Measurements from ENCODE around the gene MOSPD3. TPM values are rescaled to one million over a fixed set of nuclear protein-coding genes. Genes with fewer than 3 reads are reported as not detected.

Gene MOSPD3
- total and polyA plus RNA-seq, 2 of the 13 experiments (the other 11 are each of a cell fraction or from before 2014, with no cell fraction given): 7.6 to 8.8 TPM

GRCh38 chr7:100595188-100595587, 17.2 kb upstream of the MOSPD3 start:
- FAIRE-seq (no peak), ATAC-seq (no peak), DNase-seq (ENCODE audit: low spot score) (no peak)
- no peaks in the 10 kb centered on the region for H3K36me3 ChIP-seq (replicated peaks in 1 of 2; ENCODE audit: control insufficient read depth in 1 of 2, insufficient read depth in 2 of 2, low read length in 2 of 2)
- peaks cover 23% of the 10 kb centered on the region for H3K4me1 ChIP-seq (ENCODE audit: insufficient read depth, low read length)
- H4K20me1 ChIP-seq (ENCODE audit: insufficient read depth, low read length): no peaks in the 10 kb centered on the region
- H3K9me3 ChIP-seq (ENCODE audit: low read length): no peaks in the 10 kb centered on the region
- TF ChIP-seq AHDC1 (CRISPR knock-in tag; IDR thresholded peaks at IDR 0.05; ENCODE audit: borderline replicate concordance): no peak
- TF ChIP-seq PHF8 (CRISPR knock-in tag; IDR thresholded peaks at IDR 0.05): no peak
- TF ChIP-seq ZNF687 (CRISPR knock-in tag; IDR thresholded peaks at IDR 0.05): no peak
- in situ Hi-C loops (cut with HindIII; ENCODE audit: extremely low pct_ligation_motif_present, low pct_unique_long_range_greater_than_20kb): no loop called here
- CTCF ChIA-PET (ENCODE audit: low intra/inter-chr PET ratio, low total read pairs): no interaction called here
- no peaks in the 10 kb centered on the region for H3K79me2 ChIP-seq (ENCODE audit: insufficient read depth, low read length)
- BruUV-seq (replicated peaks): no TSS peak
- 69% methylated on average over 7 of the region's 7 CpGs for WGBS (ENCODE audit: low lambda C conversion rate)
- no peak overlapping the region for H2AFZ ChIP-seq (ENCODE audit: low read length)
- H3K27ac ChIP-seq (ENCODE audit: extremely low read length, insufficient read depth, low read length): no peak overlapping the region
- H3K27me3 ChIP-seq (ENCODE audit: control insufficient read depth in 1 of 2, insufficient read depth in 2 of 2, low read length in 2 of 2): peaks cover 2 to 17% of the 10 kb centered on the region in 2 experiments; a peak in 3 of 5 replicates
- intact Hi-C loops (cut with micrococcal nuclease; ENCODE audit: unreplicated experiment): no loop called here
- H3K9ac ChIP-seq (ENCODE audit: insufficient read depth, low read depth, low read length): no peak overlapping the region
- no peak overlapping the region for H3K4me2 ChIP-seq (ENCODE audit: low read depth, low read length)
- no peak overlapping the region for H3K4me3 ChIP-seq (replicated peaks in 1 of 3; ENCODE audit: insufficient read depth in 1 of 3, low read depth in 2 of 3, low read length in 3 of 3)
- POLR2A ChIA-PET: interaction anchor here (1.6 kb wide), 1 partner anchor 9 kb away, joined by 8 read pairs; the partner anchor contains the start of genes FBXO24 and LRCH4
